IPS-18c (cell line): ENCODE results near the gene IMPDH1.
A peak's percentile ranks its signal among the peaks of the same experiment; 100 is the strongest.

Experiments
- H3K4me3 ChIP-seq: 2 replicates; pipeline ENCODE4 v1.7.0; 2013; ENCODE audit warnings: low read depth, mild to moderate bottlenecking, low read length, moderate library complexity; ENCODE audit not compliant: insufficient read depth
- H3K9me3 ChIP-seq: one replicate; pipeline ENCODE4 v1.6.1; 2013; ENCODE audit warnings: mild to moderate bottlenecking, low read length, moderate library complexity; ENCODE audit not compliant: control insufficient read depth, insufficient read depth

The IMPDH1 gene

GRCh38 chr7:128358233-128358632, 51.5 kb downstream of the IMPDH1 start:
- H3K4me3 ChIP-seq: no peak overlapping the region
- no peaks in the 10 kb centered on the region for H3K9me3 ChIP-seq

DNA sequence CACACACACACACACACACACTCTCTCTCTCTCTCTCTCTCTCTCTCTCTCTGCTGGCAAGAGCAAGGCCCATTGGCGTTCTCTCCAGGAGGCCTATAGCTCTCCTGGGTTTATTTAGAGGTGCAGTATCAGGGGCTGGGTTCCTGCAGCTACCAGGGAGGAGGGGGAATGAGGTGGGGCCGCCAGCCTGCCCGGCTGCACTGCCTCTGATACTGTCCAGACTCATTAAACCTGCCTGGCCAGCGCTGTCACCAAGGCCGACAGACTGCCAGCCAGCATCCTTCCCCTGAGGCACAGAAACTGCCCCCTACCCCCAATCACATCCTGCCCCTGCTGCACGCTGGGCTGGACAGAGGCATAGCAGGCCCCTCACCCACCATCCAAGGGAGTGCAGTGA, 52.6 kb downstream of the IMPDH1 start:
- Histone ChIP-seq H3K4me3 (no peak overlapping the region), H3K9me3 (no peaks in the 10 kb centered on the region)

GRCh38 chr7:128356546-128357216, 53.1 kb downstream of the IMPDH1 start:
- H3K9me3 ChIP-seq: no peaks in the 10 kb centered on the region
- no peak overlapping the region for H3K4me3 ChIP-seq

- no peak overlapping the region for H3K4me3 ChIP-seq
- no peaks in the 10 kb centered on the region for H3K9me3 ChIP-seq
Observed at GRCh38 chr7:128353610-128354009, 56.2 kb downstream of the IMPDH1 start.

DNA sequence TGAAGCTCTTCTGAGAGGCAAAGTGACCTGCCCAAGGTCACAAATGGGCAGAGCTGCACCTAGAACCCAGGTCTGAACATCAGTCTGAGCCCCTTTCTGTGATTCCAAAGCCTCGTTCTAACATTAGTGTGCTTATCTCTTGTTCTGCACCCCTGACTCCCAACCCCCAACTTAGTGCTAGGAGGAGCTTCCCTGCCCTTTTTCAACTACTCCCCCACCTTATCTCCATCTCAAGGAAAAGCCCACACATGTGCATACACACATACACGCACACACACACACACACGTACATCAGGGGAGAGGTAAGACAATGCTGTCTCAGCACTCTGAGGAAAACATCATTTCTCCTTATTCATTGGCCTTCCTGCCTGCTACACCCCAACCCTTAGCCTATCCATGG, 56.6 kb downstream of the IMPDH1 start:
- no peaks in the 10 kb centered on the region for H3K9me3 ChIP-seq
- no peak overlapping the region for H3K4me3 ChIP-seq

DNA sequence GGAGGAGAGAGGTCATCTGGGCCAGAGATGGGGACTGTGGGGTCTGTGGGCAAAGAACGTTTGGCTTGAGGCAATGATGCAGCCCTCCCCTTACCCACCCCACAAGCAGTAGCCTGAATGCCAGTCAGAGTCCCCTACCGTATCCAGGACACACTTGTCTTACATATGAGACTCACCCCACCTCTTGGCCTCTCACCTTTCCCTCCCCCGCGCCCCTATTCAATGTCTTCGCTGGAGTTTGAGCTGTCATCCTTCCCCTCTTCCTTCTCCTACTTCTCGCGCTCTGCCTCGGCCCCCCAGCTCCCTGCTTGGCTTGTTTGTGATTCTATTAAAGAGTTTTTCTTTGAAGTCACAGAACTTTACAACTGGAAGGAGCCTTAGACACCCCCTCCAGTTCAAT, 57.1 kb downstream of the IMPDH1 start:
- Histone ChIP-seq H3K4me3 (no peak overlapping the region), H3K9me3 (no peaks in the 10 kb centered on the region)

GRCh38 chr7:128352153-128352537, 57.6 kb downstream of the IMPDH1 start:
- H3K9me3 ChIP-seq: no peaks in the 10 kb centered on the region
- H3K4me3 ChIP-seq: no peak overlapping the region

- Histone ChIP-seq H3K4me3 (peak overlapping the region; percentile 24), H3K9me3 (no peaks in the 10 kb centered on the region)
Observed at GRCh38 chr7:128351296-128352152, 58.3 kb downstream of the IMPDH1 start.

GRCh38 chr7:128350708-128351295, 59.0 kb downstream of the IMPDH1 start:
- Histone ChIP-seq H3K4me3 (no peak overlapping the region), H3K9me3 (no peaks in the 10 kb centered on the region)

DNA sequence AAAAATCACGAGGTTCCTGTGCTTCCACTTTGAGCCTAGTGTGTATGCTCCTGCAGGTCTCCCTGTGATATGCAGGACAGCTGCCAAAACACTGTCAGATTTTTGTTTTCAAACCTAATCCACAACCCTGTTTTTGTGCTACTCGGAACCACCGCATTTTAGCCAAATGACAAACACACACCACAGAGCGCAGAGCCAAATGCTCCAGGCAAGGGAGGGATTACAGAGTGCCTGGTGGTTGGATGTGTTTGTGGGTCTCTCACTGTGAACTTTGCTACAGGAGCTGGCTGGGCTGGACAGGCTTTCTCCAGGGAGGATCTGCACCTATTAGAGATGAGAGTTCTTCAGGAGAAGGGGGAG, 60.3 kb downstream of the IMPDH1 start:
- H3K9me3 ChIP-seq: no peaks in the 10 kb centered on the region
- no peak overlapping the region for H3K4me3 ChIP-seq

DNA sequence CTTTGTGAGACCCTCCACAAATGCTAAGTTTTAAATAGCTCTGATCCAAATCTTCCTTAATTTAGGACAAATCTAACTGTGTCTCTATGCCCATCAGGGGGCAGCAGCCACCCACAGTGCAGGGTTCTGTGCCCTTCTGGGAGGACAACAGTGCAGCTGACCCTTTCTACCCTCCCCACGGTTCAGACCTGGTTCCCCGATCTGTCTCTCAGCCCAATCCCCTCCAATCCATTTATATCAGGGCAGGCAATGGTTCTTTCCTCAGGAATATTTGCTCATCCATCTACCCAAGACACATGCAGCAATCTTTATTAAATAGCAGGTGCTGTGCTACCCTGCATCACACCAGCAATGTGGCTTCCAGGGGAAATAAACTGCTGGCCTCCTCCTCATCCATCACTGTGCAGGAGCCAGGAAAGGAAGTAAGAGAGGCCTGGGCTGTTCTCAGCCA, 62.1 kb downstream of the IMPDH1 start:
- no peak overlapping the region for H3K4me3 ChIP-seq

GRCh38 chr7:128344431-128344774, 65.4 kb downstream of the IMPDH1 start:
- no peak overlapping the region for H3K4me3 ChIP-seq
- no peaks in the 10 kb centered on the region for H3K9me3 ChIP-seq

More for the DNA sequence above, 62.1 kb downstream of the IMPDH1 start:
- no peaks in the 10 kb centered on the region for H3K9me3 ChIP-seq

DNA sequence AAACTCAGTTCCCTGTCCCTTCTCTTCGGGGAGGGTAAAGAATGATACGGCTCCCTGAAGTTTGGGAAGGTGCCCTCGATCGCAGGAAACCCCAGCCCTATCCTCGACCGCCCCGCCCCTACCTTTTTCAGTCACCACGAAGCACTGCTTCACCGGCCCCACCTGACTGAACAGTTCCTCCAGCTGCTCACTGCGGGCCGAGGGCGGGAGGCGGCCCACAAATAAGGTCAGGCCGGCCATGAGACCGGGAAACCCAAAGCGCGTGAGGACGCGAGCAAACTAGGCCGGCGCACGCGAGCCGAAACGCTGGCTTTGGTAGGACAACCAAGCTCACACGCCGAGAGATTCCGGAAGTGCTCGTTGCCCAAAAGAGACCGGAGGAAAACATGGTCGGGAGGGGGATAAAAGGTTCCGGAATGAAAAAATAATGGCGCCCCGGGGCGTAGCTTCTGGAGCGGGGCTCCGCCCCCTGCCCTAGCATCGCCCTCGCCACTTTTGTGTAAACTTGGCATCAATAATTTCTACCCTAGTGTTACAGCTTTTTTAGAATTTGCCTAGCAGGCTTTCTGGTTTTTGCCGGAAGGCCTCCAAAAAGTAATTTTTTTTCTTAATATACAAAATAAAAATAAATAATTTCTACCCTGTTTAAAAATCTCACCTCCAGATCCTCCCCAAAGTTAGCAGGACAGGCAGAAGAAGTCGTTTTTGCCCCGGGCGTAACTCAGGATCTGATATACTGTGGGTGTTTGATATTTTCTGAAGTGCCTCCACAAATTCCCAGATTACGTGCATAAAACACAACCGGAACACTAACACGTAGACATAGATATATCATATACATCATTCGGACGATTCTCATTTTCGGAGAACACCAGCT, 66.0 kb downstream of the IMPDH1 start, which contains the start of gene RBM28:
RBM28 (minus strand) TSS at position 355 of the 877 bp plus-strand sequence; CDS start at position 240, 115 bp downstream.
- H3K4me3 ChIP-seq: peak within 1 kb of the TSS; percentile 88
- no peaks in the 10 kb centered on the region for H3K9me3 ChIP-seq
